HCEC 1CT (cell line): ENCODE data around the gene ZNF524.

Source experiments
- DNase-seq: peaks from one replicate; pipeline ENCODE4 v3.0.0-alpha.2; 2017

Gene ZNF524

GRCh38 chr19:55643887-55644176 lies 43.7 kb downstream of the ZNF524 start:
- DNase-seq = no peak

- DNase-seq = no peak
Observed at GRCh38 chr19:55644191-55644833, 44.2 kb downstream of the ZNF524 start.

GRCh38 chr19:55644842-55645511 lies 44.9 kb downstream of the ZNF524 start:
- DNase-seq = no peak

- no peak for DNase-seq
Observed at GRCh38 chr19:55645512-55645881, 45.4 kb downstream of the ZNF524 start.

- no peak for DNase-seq
Observed at GRCh38 chr19:55646889-55647731, 47.0 kb downstream of the ZNF524 start.

GRCh38 chr19:55647732-55648584 lies 47.9 kb downstream of the ZNF524 start, which contains the start of gene CCDC106:
Gene CCDC106 (plus strand): TSS chr19:55648212. CDS start chr19:55649047, 835 bp downstream.
- peak; percentile 51 for DNase-seq

- DNase-seq = no peak
Observed at GRCh38 chr19:55648585-55649267, 48.6 kb downstream of the ZNF524 start.

- no peak for DNase-seq
Observed at GRCh38 chr19:55649268-55650125, 49.4 kb downstream of the ZNF524 start.

- no peak for DNase-seq
Observed at GRCh38 chr19:55650126-55650557, 50.1 kb downstream of the ZNF524 start.

GRCh38 chr19:55650602-55651230 lies 50.6 kb downstream of the ZNF524 start:
- no peak for DNase-seq

- DNase-seq = no peak
Observed at GRCh38 chr19:55651236-55651635, 51.1 kb downstream of the ZNF524 start.

GRCh38 chr19:55652311-55653128 lies 52.4 kb downstream of the ZNF524 start:
- no peak for DNase-seq
